K562 (cell line): ENCODE data around the gene IMMP2L. TPM values are rescaled to one million over a fixed set of nuclear protein-coding genes. Genes with fewer than 3 reads are reported as not detected.

Source experiments
- DMBX1 ChIP-seq: fragments of 250-450 bp; sonication (Bioruptor Pico); IDR thresholded peaks from 2 replicates; pipeline ENCODE4 v1.8.0; 2022; ENCODE audit warnings: inconsistent platforms, mild to moderate bottlenecking, moderate library complexity, borderline replicate concordance
- OTX1 ChIP-seq: fragments of 450-650 bp; formaldehyde crosslinking; IDR thresholded peaks from 2 replicates; pipeline ENCODE4 v1.4.0; 2022; ENCODE audit warnings: mild to moderate bottlenecking
- SRF ChIP-seq, 2 experiments: fragments of 250-450, 450-650 bp in 1 of 2; sonication (Bioruptor Pico) in 1 of 2; sonication (generic) in 1 of 2; formaldehyde crosslinking; IDR thresholded peaks; 2 replicates each; pipeline versions ENCODE4 v1.5.0 to v1.5.1; 2020 to 2022; ENCODE audit warnings: mild to moderate bottlenecking in 1 of 2, missing genetic modification reagents in 1 of 2
- YBX1 ChIP-seq: fragments of 450-650 bp; IDR thresholded peaks from 2 replicates; pipeline ENCODE4 v1.7.1; 2016; ENCODE audit warnings: mild to moderate bottlenecking
- polyA plus RNA-seq, 8 experiments: library from polyadenylated mRNA; depleted of rRNA in 4 of 8; stranded (reverse) in 5 of 8; unstranded in 3 of 8; fragments of >200 nt; fragmentation: Nextera tagmentation in 2 of 8; fragmentation: Illumina TruSeq in 1 of 8; extraction: Ambion mirVana in 2 of 8; extraction: Trizol in 1 of 8; gene quantifications; 2 replicates each; pipeline versions ENCODE4 v1.2.1 to v1.2.3, GENCODE V29; 2011 to 2014; ENCODE audit warnings: inconsistent platforms in 1 of 8, missing spikeins in 1 of 8
- total RNA-seq, 7 experiments: library from RNA; depleted of rRNA in 6 of 7; stranded (reverse); fragments of >200 nt in 6 of 7; fragmentation: Illumina TruSeq in 2 of 7; extraction: Trizol in 2 of 7; gene quantifications; 2 replicates each; pipeline versions ENCODE4 v1.2.1 to v1.2.3, GENCODE V29; 2011 to 2021; ENCODE audit warnings: low replicate concordance in 1 of 7
- TF ChIP-seq, protein P1 (sequence below): sonication (generic); formaldehyde crosslinking; IDR thresholded peaks from 2 replicates; pipeline ENCODE4 v1.8.0; 2023; ENCODE audit warnings: mild to moderate bottlenecking, missing genetic modification reagents
- TF ChIP-seq, protein P2 (sequence below): fragments of 250-450 bp; sonication (Bioruptor Pico); IDR thresholded peaks from 2 replicates; pipeline ENCODE4 v1.4.0; 2020; ENCODE audit warnings: mild to moderate bottlenecking, moderate library complexity
- TF ChIP-seq, protein P3 (sequence below): fragments of 250-450 bp; sonication (Bioruptor Pico); IDR thresholded peaks from 2 replicates; pipeline ENCODE4 v1.9.0; 2021; ENCODE audit warnings: mild to moderate bottlenecking, inconsistent platforms

The IMMP2L gene
- total and polyA plus RNA-seq, 9 of the 15 experiments (the other 6 are each of a cell fraction or from before 2014, with no cell fraction given), result 29.7 to 116 (median 53.0) TPM

DNA sequence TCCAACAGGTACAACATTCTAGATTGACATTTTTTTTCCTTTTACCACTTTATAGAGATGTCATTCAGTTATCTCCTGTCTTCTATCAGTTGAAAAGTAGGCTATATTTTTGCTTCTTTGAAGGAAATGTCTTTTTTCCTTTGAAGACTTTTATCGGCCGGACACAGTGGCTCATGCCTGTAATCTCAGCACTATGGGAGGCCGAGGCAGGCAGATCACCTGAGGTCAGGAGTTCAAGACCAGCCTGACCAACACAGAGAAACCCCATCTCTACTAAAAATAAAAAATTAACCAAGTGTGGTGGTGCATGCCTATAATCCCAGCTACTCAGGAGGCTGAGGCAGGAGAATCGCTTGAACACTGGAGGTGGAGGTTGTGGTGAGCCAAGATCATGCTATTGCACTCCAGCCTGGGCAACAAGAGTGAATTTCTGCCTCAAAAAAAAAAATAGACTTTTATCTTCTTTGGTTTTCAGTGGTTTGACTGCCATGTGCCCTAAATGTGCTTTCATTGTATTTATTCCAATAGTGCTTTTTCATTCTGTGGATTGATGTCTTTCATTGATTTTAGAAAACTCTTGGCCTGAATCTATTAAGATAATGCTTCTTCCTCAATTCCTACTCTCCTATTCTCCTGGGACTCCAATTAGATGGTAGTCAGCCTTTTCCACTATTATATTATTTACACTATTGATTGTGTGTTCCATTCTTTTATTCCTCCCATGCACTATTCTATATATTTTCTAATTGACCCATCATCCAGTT is 84.6 kb downstream of the IMMP2L start (continued):
- TF ChIP-seq, protein P1, sequence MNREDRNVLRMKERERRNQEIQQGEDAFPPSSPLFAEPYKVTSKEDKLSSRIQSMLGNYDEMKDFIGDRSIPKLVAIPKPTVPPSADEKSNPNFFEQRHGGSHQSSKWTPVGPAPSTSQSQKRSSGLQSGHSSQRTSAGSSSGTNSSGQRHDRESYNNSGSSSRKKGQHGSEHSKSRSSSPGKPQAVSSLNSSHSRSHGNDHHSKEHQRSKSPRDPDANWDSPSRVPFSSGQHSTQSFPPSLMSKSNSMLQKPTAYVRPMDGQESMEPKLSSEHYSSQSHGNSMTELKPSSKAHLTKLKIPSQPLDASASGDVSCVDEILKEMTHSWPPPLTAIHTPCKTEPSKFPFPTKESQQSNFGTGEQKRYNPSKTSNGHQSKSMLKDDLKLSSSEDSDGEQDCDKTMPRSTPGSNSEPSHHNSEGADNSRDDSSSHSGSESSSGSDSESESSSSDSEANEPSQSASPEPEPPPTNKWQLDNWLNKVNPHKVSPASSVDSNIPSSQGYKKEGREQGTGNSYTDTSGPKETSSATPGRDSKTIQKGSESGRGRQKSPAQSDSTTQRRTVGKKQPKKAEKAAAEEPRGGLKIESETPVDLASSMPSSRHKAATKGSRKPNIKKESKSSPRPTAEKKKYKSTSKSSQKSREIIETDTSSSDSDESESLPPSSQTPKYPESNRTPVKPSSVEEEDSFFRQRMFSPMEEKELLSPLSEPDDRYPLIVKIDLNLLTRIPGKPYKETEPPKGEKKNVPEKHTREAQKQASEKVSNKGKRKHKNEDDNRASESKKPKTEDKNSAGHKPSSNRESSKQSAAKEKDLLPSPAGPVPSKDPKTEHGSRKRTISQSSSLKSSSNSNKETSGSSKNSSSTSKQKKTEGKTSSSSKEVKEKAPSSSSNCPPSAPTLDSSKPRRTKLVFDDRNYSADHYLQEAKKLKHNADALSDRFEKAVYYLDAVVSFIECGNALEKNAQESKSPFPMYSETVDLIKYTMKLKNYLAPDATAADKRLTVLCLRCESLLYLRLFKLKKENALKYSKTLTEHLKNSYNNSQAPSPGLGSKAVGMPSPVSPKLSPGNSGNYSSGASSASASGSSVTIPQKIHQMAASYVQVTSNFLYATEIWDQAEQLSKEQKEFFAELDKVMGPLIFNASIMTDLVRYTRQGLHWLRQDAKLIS (CRISPR knock-in tag), result no peak
- TF ChIP-seq OTX1 (CRISPR knock-in tag), result 0 out of 2 replicates have a peak, but pooled peaks have one; percentile 44
- 0 out of 4 replicates have a peak, but pooled peaks have one; percentile 15 to 27 for TF ChIP-seq SRF (CRISPR knock-in tag; IDR thresholded peaks at IDR 0.05)
- TF ChIP-seq, protein P2, sequence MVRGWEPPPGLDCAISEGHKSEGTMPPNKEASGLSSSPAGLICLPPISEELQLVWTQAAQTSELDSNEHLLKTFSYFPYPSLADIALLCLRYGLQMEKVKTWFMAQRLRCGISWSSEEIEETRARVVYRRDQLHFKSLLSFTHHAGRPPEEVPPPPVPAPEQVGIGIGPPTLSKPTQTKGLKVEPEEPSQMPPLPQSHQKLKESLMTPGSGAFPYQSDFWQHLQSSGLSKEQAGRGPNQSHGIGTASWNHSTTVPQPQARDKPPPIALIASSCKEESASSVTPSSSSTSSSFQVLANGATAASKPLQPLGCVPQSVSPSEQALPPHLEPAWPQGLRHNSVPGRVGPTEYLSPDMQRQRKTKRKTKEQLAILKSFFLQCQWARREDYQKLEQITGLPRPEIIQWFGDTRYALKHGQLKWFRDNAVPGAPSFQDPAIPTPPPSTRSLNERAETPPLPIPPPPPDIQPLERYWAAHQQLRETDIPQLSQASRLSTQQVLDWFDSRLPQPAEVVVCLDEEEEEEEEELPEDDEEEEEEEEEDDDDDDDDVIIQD (CRISPR knock-in tag), result no peak
- no peak for TF ChIP-seq YBX1
- TF ChIP-seq DMBX1 (CRISPR knock-in tag), result peak; percentile 91
- TF ChIP-seq, protein P3, sequence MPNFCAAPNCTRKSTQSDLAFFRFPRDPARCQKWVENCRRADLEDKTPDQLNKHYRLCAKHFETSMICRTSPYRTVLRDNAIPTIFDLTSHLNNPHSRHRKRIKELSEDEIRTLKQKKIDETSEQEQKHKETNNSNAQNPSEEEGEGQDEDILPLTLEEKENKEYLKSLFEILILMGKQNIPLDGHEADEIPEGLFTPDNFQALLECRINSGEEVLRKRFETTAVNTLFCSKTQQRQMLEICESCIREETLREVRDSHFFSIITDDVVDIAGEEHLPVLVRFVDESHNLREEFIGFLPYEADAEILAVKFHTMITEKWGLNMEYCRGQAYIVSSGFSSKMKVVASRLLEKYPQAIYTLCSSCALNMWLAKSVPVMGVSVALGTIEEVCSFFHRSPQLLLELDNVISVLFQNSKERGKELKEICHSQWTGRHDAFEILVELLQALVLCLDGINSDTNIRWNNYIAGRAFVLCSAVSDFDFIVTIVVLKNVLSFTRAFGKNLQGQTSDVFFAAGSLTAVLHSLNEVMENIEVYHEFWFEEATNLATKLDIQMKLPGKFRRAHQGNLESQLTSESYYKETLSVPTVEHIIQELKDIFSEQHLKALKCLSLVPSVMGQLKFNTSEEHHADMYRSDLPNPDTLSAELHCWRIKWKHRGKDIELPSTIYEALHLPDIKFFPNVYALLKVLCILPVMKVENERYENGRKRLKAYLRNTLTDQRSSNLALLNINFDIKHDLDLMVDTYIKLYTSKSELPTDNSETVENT, result no peak
